Activated gamma-delta T cell (primary cell): ENCODE measurements around the gene TRABD2B.

Experiments
- DNase-seq: peaks from one replicate; lab custom pipeline; 2025; lab: John Stamatoyannopoulos, UW

The TRABD2B gene

DNA sequence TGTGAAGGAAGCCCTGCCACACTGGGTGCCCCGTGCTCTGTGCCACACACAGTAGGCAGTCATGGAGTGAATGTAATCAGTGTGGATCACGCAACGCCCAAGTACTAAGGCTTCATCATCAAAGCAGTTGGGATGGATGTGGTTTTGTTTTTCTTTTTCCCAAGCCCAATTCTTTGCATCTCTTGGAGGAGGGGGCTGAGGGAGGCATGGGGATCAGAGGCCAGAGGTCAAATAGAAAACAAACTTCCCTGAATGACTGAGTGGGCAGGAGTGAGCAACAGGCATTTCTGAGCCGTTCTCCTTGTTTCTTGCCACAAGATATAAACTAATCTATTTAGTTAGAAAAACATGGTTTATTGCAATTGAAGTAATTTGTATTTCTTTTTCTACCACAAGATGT lies 85.3 kb downstream of the TRABD2B start:
- DNase-seq = no peak

DNA sequence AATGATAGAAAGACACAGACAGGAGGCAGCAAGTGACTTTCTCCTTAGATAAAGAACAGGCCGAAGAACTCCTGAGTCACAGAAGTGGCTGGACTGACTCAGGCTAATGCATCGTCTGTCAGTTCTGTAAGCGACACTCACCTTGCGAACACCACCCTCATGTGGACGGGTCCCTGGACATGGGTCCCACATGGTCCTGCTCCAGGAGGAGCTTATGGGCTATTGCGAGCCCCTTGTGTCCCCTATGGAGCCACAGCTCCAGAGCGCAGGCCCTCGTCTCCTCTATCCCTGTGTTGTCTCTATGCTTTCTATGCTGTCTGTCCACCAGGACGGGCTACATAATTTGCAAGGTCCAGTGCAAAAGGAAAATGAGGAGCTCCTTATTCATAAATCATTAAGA lies 85.8 kb downstream of the TRABD2B start:
- no peak for DNase-seq

DNA sequence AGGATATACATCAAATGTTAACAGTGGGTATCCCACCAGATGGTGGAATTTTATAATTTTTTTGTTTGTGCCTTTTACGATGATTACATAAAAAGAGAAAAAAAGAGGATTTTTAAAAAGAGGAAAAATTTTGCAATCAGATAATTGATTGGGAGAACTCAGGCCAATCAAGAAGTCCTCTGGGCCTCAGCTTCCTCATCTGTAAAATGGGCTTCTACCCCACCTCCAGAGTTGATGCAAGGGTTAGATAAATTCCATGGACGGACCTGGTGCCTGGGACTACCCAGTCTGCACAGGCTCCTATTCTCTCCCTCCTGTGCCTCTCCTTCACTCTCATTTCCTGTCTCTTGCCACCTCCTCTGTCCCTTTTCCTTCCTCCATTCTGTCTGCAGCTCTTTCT lies 88.9 kb downstream of the TRABD2B start:
- DNase-seq = no peak

DNA sequence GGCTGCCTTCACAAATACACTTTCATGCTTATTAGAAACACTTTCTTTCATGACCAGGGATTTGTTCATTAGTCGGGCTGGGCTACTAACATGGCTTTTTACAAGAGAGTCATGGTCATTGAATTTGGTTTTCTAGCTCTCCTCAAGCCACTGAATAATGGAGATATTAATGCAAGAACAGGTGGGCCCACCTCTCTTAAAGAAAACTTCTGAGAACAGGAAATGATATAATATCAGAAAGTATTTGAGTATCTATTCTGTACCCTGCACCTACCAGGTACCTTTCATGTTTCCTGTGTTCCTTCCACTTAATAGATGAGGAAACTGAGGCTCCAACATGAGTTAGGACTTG lies 90.0 kb downstream of the TRABD2B start:
- no peak for DNase-seq

DNA sequence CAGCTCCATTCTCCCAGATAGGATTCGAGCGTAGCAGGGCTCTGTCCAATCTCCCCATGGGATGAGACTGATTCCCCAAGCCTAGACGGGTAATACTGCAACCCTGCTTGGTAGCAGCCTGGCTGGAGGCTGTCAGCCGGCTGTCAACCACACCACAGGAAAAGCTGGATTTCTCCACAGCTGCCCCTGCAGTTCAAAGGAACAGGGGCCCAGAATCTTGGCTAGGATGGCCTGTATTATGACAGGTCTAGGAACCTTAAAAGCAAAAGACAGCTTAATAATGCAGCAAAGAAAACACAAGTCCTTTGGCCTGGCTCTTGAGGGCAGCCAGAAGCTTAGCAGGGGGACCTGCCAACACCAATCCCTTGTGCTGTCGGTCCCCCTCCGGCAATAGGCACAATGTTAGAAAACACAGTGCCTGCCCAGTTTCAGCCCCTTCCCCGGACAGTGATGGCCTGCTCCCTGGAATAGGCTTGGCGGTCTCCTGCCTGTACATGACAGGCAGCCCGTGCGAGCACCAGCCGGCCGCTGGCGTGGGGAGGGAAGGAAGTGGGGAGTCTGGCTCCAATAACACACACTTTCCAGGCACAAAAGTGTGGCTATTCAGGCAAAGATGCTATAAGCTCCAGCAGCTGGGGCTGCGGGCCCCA lies 90.5 kb downstream of the TRABD2B start:
- DNase-seq = no peak

DNA sequence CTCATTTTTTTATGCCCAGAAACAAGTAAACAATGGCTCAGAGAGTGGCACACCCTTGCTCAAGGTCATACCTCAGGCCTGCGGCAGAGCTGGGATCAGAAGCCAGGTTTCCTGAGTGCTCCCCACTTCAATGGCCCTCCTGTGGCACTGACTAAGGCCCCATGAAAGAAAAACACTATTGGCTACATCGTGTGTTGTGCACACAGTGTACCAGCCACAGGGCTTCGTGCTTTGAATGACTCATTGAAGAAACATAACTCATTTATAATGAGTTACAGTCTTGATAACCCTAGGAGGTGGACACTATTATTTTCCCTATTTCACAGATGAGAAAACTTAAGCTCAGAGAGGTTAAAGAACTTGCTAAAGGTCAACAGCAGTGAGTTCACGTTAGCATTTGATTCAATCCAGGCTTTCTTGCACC lies 91.2 kb downstream of the TRABD2B start:
- DNase-seq = no peak

DNA sequence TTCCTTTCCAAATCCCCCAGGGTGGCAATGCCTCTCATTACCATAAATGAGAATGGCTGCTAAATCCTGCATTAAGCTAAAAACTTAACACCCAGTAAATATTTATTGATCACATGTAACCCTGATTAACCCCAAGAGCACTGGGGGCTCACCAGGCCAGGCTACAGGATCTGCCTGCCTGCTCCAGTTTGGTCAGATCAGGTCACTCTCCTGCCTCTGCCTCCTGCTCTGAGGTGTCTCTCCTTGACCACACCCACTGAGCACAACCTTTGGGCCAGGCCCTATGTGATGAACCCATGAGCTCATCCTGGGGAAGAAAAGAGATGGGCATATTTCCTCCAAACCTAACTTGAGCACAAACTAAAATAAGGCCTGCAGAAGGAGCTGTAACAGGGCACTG lies 93.5 kb downstream of the TRABD2B start:
- no peak for DNase-seq

DNA sequence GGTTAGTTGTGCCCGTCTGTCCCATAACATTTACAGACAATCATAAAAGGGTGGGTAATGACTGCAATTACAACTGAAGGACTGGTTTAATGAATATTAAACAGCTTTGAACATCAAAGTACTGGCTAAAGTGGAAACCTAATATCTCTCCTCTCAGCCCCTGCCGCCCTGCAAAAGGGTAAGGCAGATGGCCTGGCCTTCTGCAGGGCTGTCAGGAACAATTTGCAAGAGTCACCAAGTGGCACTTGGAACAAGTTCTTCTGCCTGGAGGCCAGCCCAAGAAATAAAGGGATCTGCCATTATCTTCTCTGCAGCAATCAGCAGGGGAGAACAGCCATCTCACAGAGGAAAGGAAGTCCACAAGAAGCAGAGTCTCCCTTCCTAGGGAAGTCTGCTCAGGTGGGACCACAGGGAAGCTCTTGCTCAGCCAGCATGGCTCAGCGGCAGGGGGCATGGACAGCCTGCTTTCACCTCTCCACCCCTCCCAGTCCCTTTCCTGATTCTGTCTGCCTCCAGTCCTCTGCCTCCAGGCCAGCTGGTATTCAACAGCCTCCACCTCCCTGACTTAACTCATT lies 96.1 kb downstream of the TRABD2B start:
- DNase-seq = no peak

DNA sequence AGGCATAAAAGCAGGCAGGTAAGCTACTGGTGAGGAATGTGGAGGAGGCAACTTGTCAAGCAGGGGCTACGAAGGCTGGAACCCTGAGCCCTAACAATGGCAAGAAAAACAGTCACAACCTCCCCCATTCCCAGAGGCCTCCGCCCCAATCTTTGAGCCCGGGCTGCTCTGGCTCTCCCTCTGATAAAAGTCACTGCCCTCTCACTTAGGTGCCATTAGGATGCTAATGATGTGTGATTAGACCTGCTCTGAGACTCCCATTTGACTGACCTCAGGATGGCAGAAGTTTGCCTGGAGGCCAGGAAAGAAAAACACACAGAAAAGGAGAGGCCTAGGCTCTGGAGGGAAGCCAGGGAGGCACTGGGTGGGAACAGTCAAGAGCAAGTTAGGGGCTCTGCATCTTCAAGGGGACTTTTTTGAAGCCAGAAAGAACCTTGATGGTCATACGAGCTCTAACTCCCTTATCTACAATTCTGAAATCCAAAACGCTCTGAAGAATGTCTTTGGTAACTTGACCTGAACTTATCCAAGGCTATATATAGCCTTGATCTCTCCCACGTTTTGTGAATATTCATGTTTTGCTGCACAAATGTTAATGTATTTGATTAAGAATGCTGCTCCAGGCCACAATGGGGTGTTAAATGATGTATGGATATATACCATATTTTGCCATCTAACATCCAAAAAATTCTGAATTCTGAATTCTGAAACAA lies 98.9 kb downstream of the TRABD2B start:
- no peak for DNase-seq

DNA sequence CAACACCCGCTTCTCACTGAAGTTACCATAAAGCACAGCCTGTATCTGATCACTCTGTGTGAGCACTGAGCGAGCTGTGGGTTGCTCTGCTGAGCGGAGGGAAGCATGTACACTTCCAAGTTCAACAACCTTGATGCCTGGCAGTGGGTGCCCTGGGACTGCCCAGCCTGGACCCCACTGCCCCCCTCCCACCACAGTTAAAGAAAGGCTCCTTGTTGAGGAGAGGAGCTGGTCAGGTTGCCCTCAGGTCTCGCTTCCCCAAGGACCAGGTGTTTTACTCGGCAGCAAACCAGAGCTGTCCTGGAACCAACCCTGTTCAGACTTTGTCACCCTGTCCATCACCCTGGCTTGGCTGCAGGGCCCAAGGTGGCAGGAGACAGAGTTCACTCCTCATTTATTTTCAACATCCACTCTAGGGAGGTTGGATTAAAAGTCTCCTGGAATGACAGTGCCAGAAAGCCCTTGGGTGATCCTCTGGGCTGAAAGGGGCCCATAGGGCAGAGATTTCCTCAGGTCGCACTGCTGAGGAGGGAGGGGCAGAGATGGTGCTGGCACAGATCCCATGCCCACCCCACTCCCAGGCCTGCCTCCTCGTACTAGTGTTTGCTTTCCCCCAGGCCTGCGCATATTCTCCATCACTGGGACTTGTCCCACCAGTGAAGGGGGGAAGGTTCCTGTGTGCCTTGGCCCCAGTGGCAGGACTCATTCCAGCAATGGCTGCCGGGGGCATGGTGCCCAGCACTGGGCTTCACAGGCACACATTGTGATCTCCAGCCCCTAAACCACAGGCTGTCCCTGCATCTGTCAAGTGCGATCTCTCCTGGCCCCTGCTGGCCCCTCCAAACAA lies 101.7 kb downstream of the TRABD2B start:
- DNase-seq = no peak

DNA sequence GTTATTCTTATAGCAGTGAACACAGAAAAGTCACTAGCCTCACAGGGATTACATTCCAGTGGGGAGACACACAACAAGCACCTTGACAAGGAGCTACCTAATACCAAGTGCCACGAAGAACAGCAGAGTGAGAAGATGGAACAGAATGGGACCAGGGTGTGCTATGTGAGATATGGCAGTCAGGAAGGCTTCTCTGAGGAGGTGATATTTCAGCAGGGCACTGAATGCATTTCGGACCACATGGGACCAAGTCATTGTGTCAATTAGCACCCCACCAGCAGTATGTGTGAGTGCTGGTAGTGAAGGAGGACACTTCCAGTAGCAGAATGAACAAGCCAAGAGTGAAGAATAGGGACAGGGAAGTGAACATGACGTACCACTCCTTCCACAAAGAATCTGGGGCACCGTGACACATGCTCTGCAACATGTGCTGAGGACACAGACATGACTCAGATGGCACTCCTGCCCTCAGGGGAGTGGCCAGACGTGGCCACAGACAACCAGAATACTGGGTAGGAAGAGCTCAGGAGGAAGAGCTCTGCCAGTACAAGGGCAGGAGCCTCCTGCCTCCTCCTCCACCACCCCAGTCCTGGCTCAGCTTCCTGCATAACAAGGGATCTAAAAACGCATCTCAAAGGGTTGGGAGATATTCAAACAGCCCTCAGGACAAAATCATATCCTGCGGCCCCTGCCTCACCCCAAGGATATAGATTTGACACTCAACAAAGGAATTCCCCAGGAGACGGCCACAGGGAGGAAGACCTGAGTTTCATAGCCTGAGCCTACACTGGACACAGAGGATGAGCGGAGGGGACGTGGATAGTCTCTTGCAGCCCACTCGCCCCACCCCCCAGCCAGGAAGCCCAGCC lies 102.5 kb downstream of the TRABD2B start:
- DNase-seq = no peak

DNA sequence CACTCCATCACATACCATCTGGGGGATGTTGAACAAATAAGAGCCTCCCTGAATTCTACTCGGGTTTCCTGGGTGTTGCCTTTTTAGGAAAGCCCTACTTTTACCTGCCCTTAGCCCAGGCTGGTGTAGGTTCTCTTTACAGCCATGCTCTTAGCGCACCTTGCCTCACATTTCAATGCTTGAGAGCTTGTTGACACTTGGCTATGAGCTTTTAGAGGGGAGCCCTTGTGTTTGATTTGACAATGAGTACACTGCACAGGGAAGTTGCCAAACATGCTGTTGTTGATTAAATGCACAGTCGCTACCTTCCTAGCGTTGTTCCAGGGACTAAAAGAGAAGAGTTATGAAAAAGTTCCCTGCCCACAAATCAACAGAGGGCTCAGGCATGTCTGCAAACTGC lies 103.8 kb downstream of the TRABD2B start:
- DNase-seq = no peak

DNA sequence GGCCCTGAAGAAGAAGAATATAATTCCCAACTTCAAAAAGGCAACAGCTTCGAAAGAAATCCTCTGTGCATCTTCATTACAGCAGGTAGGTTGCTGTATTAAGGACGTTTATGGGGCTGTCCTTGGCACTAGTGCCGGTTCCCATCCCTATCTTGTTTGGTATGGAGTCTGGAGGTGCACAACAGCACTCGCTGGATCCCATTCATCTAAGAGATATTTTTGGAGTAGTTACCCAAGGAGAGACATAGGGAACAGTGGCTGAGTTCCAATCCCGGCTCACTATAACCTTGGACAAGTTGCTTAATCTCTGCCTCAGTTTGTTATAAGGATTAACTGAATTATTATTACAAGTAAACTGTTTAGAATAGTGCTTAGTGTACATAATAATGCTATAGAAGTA lies 106.4 kb downstream of the TRABD2B start:
- no peak for DNase-seq

DNA sequence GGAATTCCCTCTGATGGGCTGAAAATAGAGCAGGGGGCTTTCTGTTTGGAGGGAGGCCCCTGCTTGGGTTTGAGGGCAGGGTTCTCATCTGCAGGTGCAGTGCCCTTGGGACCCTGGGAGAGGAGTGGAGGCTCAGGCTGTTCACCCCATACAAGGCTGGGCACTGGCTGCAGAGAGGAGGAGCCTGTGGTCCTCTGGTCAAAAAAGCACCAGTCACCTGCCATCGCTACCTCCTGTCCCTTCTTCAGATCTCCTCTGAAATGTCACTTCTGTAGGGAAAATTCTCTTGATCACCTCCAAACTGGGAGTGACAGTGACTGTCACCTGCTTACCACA lies 108.9 kb downstream of the TRABD2B start:
- DNase-seq = no peak

DNA sequence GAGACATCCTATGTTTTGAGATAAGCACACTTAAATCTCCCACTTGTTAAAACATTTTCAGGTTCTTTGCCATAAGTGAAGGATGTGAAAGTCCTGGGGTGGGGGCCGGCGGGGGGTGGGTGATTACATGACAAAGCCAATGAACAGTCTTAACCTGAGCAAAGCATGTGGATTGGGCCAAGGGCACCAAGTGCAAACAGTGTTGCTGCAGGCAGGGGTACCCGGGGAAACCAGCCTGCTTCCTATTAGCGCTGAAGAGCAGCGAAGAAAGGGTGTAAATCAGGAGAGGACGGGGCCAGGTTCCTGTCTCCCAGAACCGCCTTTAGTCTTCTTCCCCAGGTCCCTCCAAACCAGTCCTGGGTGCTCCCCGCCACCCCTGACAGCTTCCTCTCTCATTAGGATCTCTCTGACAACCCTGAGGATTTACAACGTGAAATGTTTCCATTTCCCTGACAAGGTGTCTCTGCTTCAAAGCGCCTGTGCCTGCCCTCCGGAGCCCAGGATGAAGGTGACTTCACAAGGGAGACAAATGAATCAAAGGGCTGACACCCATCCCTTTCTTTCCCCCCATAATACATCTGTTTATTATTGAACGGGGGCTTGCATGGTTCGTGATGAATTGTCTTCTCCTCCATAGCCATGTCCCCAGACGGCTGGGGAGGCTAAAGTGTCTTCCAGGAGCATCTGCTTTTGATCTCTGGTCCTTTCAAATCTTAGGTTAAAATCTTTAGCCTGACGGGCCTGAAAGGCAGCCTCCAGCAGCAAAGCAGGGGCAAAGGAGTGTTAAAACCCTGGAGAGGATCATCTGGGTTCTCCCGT lies 109.5 kb downstream of the TRABD2B start:
- DNase-seq = no peak

DNA sequence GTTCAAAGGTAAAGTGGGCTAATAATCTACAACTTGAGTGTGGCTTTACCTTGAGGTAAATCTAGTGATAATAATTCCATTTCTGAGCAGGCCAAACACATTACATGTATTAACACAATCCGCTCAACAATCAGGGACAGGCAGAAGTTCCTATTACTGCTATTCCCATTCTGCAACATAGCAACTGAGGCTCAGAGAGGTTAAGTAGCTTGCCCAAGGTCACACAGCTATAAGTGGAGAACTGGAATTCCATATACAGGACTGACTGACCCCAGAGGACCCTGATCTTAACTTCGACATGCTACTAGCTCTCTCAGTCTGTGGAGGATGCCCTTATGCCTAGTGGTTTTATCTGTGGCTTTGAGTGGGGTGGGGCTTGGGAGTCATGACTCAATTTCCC lies 110.1 kb downstream of the TRABD2B start:
- no peak for DNase-seq

DNA sequence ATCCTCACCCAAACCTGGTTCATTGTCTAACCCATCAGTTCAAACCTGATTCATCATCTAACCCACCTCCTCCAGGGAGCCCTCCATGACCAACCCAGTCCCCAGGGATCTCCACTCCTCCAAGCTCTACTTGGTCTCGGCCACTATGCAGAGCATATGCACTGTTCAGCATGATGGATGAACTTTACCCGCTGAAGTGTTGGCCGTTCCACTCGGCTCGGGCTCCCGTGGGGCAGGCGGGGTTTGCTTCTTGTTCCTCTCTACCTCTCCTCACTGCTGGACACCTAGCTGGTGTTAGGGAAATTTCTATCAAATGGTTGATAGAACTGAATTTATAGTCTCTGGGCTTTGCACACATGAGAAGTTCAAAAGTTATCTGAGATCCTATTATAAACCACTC lies 111.0 kb downstream of the TRABD2B start:
- DNase-seq = no peak

DNA sequence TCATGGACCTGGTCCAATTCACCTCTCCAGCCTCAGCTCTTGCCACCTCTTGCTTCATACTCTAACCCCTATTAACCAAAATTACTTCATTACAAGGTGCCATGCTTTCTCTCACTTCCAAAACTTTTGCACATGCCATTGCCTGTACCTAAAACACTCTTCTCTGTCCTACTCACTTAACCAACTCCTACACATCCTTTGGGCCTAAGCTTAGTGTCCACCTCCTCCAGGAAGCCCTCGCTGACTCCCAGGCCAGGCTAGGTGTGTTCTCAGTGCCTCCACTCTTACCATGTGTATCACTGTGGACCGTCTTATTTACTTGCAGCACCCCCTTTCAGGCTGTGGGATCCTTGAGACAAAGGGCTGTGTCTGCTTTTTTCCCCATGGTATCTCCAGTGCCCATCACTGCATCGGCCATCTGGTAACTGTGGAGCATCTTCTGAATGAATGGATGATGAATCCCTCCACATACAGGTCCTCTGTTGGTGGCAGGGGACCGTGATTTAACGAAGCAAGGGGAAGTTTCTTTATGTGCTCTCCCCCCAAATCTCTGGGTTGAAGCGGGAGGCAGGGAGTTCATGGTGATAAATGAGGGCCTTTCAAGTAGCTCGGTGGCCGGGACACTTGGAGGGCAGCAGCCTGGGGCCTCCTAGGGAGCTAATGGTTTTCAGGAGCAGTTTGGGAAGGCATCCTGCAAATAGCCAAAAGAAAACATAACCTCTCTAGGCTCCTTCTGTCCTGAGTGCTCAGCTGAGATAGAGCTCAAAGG lies 111.9 kb downstream of the TRABD2B start:
- no peak for DNase-seq

DNA sequence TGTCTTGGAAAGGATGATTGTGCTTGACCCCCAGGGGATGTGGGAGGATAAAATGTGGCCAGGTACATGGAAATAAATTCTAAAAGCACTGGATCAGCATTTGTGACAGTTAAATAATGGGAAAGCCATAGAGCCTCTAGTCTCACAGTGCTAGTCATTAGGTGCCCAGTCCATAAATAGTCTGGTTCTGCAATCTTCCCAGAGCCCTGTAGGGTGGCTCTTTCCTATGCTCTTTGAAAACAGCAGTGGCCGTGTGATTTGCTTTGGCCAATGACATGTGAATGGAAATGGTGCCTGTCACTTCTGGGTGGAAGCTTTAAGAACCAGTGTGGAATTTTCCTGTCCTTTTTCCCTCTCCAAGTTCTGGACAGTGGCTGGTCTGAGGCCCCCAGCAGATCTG lies 113.2 kb downstream of the TRABD2B start:
- DNase-seq = no peak
